ENCODE measurements around the gene RPRML. TPM values are rescaled to one million over a fixed set of nuclear protein-coding genes. Genes with fewer than 3 reads are reported as not detected.
"Not testable (repeated sequence)": the region's sequence is repeated elsewhere in the genome, so short reads cannot be mapped to it uniquely, and the experiment has no call there.

The RPRML gene
- total RNA-seq (ENCODE audit: unreplicated experiment), result not detected
- long read RNA-seq, result 0 reads

- Mint-ChIP-seq H3K4me3 (ENCODE audit: unreplicated experiment) (peak within 1 kb of the TSS; percentile 90), H3K27me3 (ENCODE audit: unreplicated experiment) (peaks cover 13% of the 10 kb centered on the region), H3K4me1 (ENCODE audit: unreplicated experiment) (peaks cover 14% of the 10 kb centered on the region), H3K27ac (ENCODE audit: unreplicated experiment) (no peak within 1 kb of the TSS), H3K9me3 (ENCODE audit: unreplicated experiment) (no peaks in the 10 kb centered on the region), H3K36me3 (ENCODE audit: low read depth, unreplicated experiment) (peaks cover 7% of the 10 kb centered on the region)
- peak; percentile 51 for DNase-seq (ENCODE audit: low spot score)
- no peak for TF ChIP-seq CTCF (IDR thresholded peaks at IDR 0.05; ENCODE audit: unreplicated experiment)
Measured at GRCh38 chr17:46979147-46979863, at the start of gene RPRML. RPRML (minus strand) TSS chr17:46979253; CDS start chr17:46979007, 246 bp downstream.

- H3K27ac Mint-ChIP-seq (ENCODE audit: unreplicated experiment); H3K9me3 Mint-ChIP-seq (ENCODE audit: unreplicated experiment); H3K27me3 Mint-ChIP-seq (ENCODE audit: unreplicated experiment); H3K4me1 Mint-ChIP-seq (ENCODE audit: unreplicated experiment); H3K4me3 Mint-ChIP-seq (ENCODE audit: unreplicated experiment); H3K36me3 Mint-ChIP-seq (ENCODE audit: low read depth, unreplicated experiment); DNase-seq (ENCODE audit: low spot score): not testable (repeated sequence)
Measured at GRCh38 chr17:47016966-47017365, 37.9 kb upstream of the RPRML start.

GRCh38 chr17:47013341-47013740 lies 34.3 kb upstream of the RPRML start:
- no peaks in the 10 kb centered on the region for H3K9me3 Mint-ChIP-seq (ENCODE audit: unreplicated experiment)
- no peak for DNase-seq (ENCODE audit: low spot score)
- H3K27me3 Mint-ChIP-seq (ENCODE audit: unreplicated experiment), result no peaks in the 10 kb centered on the region
- no peak overlapping the region for H3K4me3 Mint-ChIP-seq (ENCODE audit: unreplicated experiment)
- TF ChIP-seq CTCF (IDR thresholded peaks at IDR 0.05; ENCODE audit: unreplicated experiment), result no peak
- H3K4me1 Mint-ChIP-seq (ENCODE audit: unreplicated experiment), result no peaks in the 10 kb centered on the region
- no peaks in the 10 kb centered on the region for H3K36me3 Mint-ChIP-seq (ENCODE audit: low read depth, unreplicated experiment)
- no peak overlapping the region for H3K27ac Mint-ChIP-seq (ENCODE audit: unreplicated experiment)

- TF ChIP-seq CTCF (IDR thresholded peaks at IDR 0.05; ENCODE audit: unreplicated experiment), result no peak
- no peak overlapping the region for H3K27ac Mint-ChIP-seq (ENCODE audit: unreplicated experiment)
- H3K27me3 Mint-ChIP-seq (ENCODE audit: unreplicated experiment), result no peaks in the 10 kb centered on the region
Measured at GRCh38 chr17:47012457-47012856, 33.4 kb upstream of the RPRML start.

GRCh38 chr17:47009759-47010594 lies 30.9 kb upstream of the RPRML start:
- H3K27ac Mint-ChIP-seq (ENCODE audit: unreplicated experiment), result no peak overlapping the region
- TF ChIP-seq CTCF (IDR thresholded peaks at IDR 0.05; ENCODE audit: unreplicated experiment), result no peak

More at GRCh38 chr17:47012457-47012856, 33.4 kb upstream of the RPRML start:
- Mint-ChIP-seq H3K36me3 (ENCODE audit: low read depth, unreplicated experiment) (no peaks in the 10 kb centered on the region), H3K4me3 (ENCODE audit: unreplicated experiment) (no peak overlapping the region), H3K9me3 (ENCODE audit: unreplicated experiment) (no peaks in the 10 kb centered on the region), H3K4me1 (ENCODE audit: unreplicated experiment) (no peaks in the 10 kb centered on the region)
- DNase-seq (ENCODE audit: low spot score), result no peak

More at GRCh38 chr17:47009759-47010594, 30.9 kb upstream of the RPRML start:
- Mint-ChIP-seq H3K4me1 (ENCODE audit: unreplicated experiment) (peaks cover 5% of the 10 kb centered on the region), H3K27me3 (ENCODE audit: unreplicated experiment) (no peaks in the 10 kb centered on the region), H3K4me3 (ENCODE audit: unreplicated experiment) (no peak overlapping the region), H3K36me3 (ENCODE audit: low read depth, unreplicated experiment) (no peaks in the 10 kb centered on the region), H3K9me3 (ENCODE audit: unreplicated experiment) (no peaks in the 10 kb centered on the region)
- DNase-seq (ENCODE audit: low spot score), result no peak
